ENCODE results near the gene DHTKD1. TPM values are rescaled to one million over a fixed set of nuclear protein-coding genes. Genes with fewer than 3 reads are reported as not detected.

Gene DHTKD1
- total RNA-seq, 1 experiment from 2014 or later: 61.4 TPM

DNA sequence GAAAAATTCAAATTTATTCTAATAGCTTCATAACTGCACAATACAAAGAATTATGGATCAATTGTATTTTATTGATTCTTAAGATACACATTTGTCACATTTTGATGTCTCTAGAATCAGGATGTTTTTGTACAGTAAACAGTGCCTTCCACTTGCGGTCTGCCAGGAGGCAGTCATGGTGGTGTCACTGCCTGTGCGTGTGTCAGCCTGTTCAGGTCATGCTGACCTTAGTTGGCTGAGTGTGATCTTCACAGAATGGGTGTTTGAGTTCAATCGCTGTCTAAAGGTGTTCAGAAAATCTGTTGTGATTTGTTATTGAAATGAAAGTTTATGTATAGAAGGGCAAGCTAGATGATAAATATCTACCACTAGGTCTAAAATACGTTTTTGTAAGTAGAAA lies 81.4 kb downstream of the DHTKD1 start:
- peaks cover 11% of the 10 kb centered on the region for H3K4me1 Mint-ChIP-seq (ENCODE audit: low read depth, unreplicated experiment)
- peaks cover under 1% of the 10 kb centered on the region; the same call in 1 of the 2 replicates for H3K4me1 ChIP-seq
- H3K27me3 Mint-ChIP-seq (ENCODE audit: insufficient read depth, unreplicated experiment): no peaks in the 10 kb centered on the region
- ChIA-PET POLR2A (no interaction called here), CTCF (no interaction called here)
- no peaks in the 10 kb centered on the region for H3K9me3 Mint-ChIP-seq (ENCODE audit: unreplicated experiment)
- peaks cover 42% of the 10 kb centered on the region for H3K36me3 Mint-ChIP-seq (ENCODE audit: insufficient read depth, unreplicated experiment)
- no peak for DNase-seq
- intact Hi-C loops (cut with micrococcal nuclease; ENCODE audit: unreplicated experiment): no loop called here
- H3K27me3 ChIP-seq (replicated peaks; ENCODE audit: control insufficient read depth, insufficient read depth, low read length): no peaks in the 10 kb centered on the region
- no TSS peak for BruUV-seq (replicated peaks)
- no peak overlapping the region for H3K4me3 ChIP-seq (ENCODE audit: low read depth, low read length)
- H3K27ac Mint-ChIP-seq (ENCODE audit: unreplicated experiment): no peak overlapping the region
- H3K9me3 ChIP-seq: no peaks in the 10 kb centered on the region
- H3K4me3 Mint-ChIP-seq (ENCODE audit: unreplicated experiment): no peak overlapping the region
- H3K36me3 ChIP-seq (ENCODE audit: control insufficient read depth, insufficient read depth, low read length): no peaks in the 10 kb centered on the region; the same call in 1 of the 2 replicates
- TF ChIP-seq, protein P1, sequence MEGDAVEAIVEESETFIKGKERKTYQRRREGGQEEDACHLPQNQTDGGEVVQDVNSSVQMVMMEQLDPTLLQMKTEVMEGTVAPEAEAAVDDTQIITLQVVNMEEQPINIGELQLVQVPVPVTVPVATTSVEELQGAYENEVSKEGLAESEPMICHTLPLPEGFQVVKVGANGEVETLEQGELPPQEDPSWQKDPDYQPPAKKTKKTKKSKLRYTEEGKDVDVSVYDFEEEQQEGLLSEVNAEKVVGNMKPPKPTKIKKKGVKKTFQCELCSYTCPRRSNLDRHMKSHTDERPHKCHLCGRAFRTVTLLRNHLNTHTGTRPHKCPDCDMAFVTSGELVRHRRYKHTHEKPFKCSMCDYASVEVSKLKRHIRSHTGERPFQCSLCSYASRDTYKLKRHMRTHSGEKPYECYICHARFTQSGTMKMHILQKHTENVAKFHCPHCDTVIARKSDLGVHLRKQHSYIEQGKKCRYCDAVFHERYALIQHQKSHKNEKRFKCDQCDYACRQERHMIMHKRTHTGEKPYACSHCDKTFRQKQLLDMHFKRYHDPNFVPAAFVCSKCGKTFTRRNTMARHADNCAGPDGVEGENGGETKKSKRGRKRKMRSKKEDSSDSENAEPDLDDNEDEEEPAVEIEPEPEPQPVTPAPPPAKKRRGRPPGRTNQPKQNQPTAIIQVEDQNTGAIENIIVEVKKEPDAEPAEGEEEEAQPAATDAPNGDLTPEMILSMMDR (IDR thresholded peaks at IDR 0.05; ENCODE audit: insufficient read depth in 1 of 2, low read depth in 1 of 2, low read length in 1 of 2, severe bottlenecking in 1 of 2, unreplicated experiment in 1 of 2): no peak

DNA sequence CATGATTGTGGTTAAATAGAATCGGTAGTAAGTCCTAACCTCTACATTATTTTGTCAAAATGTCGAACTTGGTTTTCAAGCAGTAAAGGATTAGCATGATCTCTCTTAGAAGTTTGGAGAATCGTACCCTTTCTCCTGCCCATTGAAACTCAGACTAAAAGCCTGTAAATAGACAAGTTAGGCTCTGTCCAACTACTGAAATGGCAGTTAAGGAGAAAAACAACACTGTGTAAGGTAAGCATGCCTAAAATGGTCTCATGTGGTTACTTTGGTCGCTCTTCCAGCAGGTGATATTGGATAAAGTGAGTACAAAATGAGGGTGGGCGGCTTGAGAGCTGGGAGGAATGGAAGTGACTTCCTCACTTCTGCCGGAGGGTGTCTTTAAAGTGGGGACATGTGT lies 85.8 kb downstream of the DHTKD1 start:
- ChIA-PET CTCF (no interaction called here), POLR2A (no interaction called here)
- H3K36me3 ChIP-seq (ENCODE audit: control insufficient read depth, insufficient read depth, low read length): no peaks in the 10 kb centered on the region; the same call in 1 of the 2 replicates
- H3K36me3 Mint-ChIP-seq (ENCODE audit: insufficient read depth, unreplicated experiment): peaks cover 33% of the 10 kb centered on the region
- no peak overlapping the region for H3K4me3 ChIP-seq (ENCODE audit: low read depth, low read length)
- peaks cover 27% of the 10 kb centered on the region for H3K4me1 ChIP-seq
- peaks cover 27% of the 10 kb centered on the region for H3K4me1 Mint-ChIP-seq (ENCODE audit: low read depth, unreplicated experiment)
- no peaks in the 10 kb centered on the region for H3K9me3 ChIP-seq
- no peaks in the 10 kb centered on the region for H3K9me3 Mint-ChIP-seq (ENCODE audit: unreplicated experiment)
- no peaks in the 10 kb centered on the region for H3K27me3 ChIP-seq (replicated peaks; ENCODE audit: control insufficient read depth, insufficient read depth, low read length)
- TF ChIP-seq, protein P1 (IDR thresholded peaks at IDR 0.05; ENCODE audit: insufficient read depth in 1 of 2, low read depth in 1 of 2, low read length in 1 of 2, severe bottlenecking in 1 of 2, unreplicated experiment in 1 of 2): no peak
- H3K27me3 Mint-ChIP-seq (ENCODE audit: insufficient read depth, unreplicated experiment): no peaks in the 10 kb centered on the region
- DNase-seq: no peak
- intact Hi-C loops (cut with micrococcal nuclease; ENCODE audit: unreplicated experiment): no loop called here
- no peak overlapping the region for H3K27ac Mint-ChIP-seq (ENCODE audit: unreplicated experiment)
- no peak overlapping the region for H3K4me3 Mint-ChIP-seq (ENCODE audit: unreplicated experiment)
- no TSS peak for BruUV-seq (replicated peaks)

DNA sequence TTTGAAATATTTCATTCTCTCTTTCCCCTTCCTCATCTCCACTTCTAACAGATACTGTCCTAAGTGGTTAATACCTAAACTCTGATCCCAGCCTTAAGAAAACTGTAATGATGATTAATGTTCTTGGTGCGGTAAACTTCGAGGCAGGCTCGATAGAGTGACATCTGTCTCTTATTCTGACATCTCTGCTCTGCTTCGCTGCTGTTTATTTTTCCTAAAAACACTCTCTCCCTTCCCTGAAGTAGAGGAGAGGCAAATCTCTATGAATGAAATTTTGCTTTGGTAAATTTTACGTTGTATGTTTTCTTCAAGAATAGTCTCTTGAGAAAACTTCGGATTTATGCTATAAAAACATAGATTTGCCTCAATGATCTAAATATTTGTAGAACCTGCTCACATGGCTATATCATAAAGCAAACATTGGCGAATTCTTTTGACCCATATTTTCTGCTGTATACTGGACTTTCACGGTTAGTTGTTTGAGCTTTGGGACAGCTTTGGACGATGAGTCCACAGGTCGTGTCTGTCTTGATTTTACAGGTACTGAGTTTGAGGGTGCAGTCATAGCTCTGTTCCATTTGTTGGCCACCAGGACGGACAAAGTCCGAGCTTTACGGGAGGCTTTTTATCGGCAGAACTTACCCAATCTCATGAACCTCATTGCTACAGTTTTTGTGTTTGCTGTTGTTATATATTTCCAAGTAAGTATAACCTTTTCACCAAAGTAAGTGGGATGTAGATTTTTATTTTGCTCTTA lies 87.8 kb downstream of the DHTKD1 start:
- intact Hi-C loops (cut with micrococcal nuclease; ENCODE audit: unreplicated experiment): loop anchor here (1.0 kb wide), 1 partner anchor 26 kb away; no protein-coding TSS in a partner anchor
- peak overlapping the region; percentile 49 for H3K4me3 Mint-ChIP-seq (ENCODE audit: unreplicated experiment)
- H3K36me3 Mint-ChIP-seq (ENCODE audit: insufficient read depth, unreplicated experiment): peaks cover 33% of the 10 kb centered on the region
- H3K9me3 Mint-ChIP-seq (ENCODE audit: unreplicated experiment): no peaks in the 10 kb centered on the region
- Histone ChIP-seq H3K27me3 (replicated peaks; ENCODE audit: control insufficient read depth, insufficient read depth, low read length) (no peaks in the 10 kb centered on the region), H3K9me3 (no peaks in the 10 kb centered on the region), H3K36me3 (ENCODE audit: control insufficient read depth, insufficient read depth, low read length) (no peaks in the 10 kb centered on the region), H3K4me1 (peaks cover 27% of the 10 kb centered on the region), H3K4me3 (ENCODE audit: low read depth, low read length) (peak overlapping the region; percentile 11; the same call in 1 of the 2 replicates)
- POLR2A ChIA-PET: interaction anchor here (1.0 to 1.1 kb wide), 2 partner anchors 39 to 113 kb away, joined by 4 to 6 read pairs; partner anchors contain the start of gene NUDT5
- H3K27me3 Mint-ChIP-seq (ENCODE audit: insufficient read depth, unreplicated experiment): no peaks in the 10 kb centered on the region
- TF ChIP-seq, protein P1 (IDR thresholded peaks at IDR 0.05; ENCODE audit: insufficient read depth in 1 of 2, low read depth in 1 of 2, low read length in 1 of 2, severe bottlenecking in 1 of 2, unreplicated experiment in 1 of 2): peak in 1 of 2 experiments; percentile 28
- peaks cover 27% of the 10 kb centered on the region for H3K4me1 Mint-ChIP-seq (ENCODE audit: low read depth, unreplicated experiment)
- CTCF ChIA-PET: interaction anchor here (0.7 to 1.1 kb wide), 2 partner anchors 23 to 26 kb away, joined by 3 to 8 read pairs; no protein-coding TSS in a partner anchor
- DNase-seq: peak; percentile 69 to 81
- peak overlapping the region; percentile 11 for H3K27ac Mint-ChIP-seq (ENCODE audit: unreplicated experiment)
- no TSS peak for BruUV-seq (replicated peaks)

Measured in Caco-2 (cell line).